ENCODE results near the gene SLAMF9. TPM values are rescaled to one million over a fixed set of nuclear protein-coding genes. Genes with fewer than 3 reads are reported as not detected.
A peak's percentile ranks its signal among the peaks of the same experiment; 100 is the strongest.
"Not testable (repeated sequence)": the region's sequence is repeated elsewhere in the genome, so short reads cannot be mapped to it uniquely, and the experiment has no call there.

Gene SLAMF9
- total RNA-seq, 1 donor from 2014 or later, result not detected

DNA sequence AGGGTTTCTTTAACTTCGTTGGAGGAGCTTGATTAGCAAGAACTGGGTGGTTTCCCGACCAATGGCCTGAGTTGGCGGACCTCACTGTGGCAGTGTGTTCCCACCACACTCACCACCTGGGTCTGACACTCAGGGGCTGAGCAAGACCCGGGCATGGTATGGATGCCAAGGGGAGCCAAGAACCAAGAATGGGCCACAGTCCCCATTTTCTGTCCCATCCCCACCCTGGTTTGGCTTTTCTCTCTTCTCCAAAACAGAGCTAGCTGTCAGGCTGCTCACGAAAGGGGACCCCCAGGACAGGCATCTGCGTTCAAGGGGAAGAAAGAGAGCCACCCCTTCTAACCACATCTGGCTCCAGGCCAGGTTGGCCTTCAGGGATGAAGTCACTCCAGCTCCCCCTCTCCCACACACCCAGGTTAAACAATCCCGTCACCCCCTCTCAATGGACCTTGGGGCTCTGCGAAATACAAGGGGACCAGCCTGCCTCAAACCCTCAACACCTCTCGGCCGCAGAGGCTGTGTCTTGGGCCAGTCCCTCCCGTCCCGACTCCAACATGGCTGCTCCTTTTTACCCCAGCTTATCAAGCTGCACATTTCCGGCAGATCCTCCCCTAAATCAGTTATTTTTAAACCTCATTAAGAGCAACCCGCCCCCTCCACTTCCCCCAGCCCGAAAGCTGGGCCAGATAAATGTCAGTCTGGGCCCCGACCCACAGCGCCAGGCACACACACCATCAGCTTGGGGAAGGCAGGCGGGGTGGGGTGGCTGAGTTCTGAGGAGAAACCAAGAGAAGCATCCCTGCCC, 32.1 kb downstream of the SLAMF9 start:
- peak; percentile 28 for DNase-seq (ENCODE audit: low read depth)

DNA sequence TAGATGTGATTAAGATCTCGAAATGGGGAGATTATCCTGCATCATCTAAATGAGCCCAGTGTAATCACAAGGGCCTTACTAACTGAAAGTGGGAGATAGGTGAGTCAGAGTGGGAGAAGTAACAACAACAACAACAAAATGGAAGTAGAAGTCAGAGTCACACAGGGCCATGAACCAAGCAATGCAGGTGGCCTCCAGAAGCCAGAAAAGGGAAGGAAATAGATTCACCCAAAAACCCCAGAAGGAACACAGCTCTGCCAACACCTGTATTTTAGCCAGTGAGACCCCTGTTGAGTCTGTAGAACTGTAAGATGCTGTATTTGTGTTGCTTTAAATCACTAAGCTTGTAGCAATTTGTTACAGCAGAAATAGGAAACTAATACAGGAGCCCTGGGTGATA, 32.8 kb downstream of the SLAMF9 start:
- DNase-seq (ENCODE audit: low read depth), result no peak

DNA sequence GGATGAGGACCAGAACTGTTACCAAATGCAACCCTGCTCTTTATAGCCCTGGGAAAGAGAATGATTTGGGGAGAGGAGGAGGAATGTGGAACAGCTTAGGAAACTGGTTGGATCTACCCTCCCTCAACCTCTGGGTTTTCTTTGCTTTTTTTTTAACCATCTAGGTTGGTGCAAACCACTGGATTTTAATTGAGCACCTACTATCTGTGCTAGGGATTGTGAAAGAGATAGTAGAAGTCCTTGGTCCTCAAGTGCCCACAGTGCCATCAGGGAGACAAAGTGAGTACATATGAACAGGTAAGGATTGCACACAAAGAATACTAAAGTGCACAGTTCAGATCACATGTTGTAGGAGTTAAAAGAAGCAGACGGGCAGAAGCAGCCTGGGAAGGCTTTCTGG, 33.4 kb downstream of the SLAMF9 start:
- no peak for DNase-seq (ENCODE audit: low read depth)

DNA sequence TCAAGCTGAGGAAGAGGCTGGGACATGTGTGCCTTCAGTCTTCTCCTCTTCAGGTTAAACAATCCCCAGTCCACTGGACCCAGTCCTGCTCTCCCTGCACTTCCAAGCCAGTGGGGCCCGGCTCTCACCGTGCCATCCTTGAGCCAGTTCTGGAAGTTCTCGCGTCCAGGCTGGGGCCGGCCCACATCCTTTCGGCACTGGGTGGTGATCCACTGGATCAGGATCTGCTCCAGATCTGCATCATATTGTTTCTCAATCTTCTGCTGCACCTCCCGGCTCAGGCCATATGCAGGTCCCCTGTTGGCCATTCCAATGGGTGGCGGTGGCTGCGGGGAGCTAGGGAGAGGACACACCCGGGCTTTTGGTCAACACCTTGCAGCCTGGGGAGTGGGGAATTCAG, 33.8 kb downstream of the SLAMF9 start:
- DNase-seq (ENCODE audit: low read depth), result no peak

DNA sequence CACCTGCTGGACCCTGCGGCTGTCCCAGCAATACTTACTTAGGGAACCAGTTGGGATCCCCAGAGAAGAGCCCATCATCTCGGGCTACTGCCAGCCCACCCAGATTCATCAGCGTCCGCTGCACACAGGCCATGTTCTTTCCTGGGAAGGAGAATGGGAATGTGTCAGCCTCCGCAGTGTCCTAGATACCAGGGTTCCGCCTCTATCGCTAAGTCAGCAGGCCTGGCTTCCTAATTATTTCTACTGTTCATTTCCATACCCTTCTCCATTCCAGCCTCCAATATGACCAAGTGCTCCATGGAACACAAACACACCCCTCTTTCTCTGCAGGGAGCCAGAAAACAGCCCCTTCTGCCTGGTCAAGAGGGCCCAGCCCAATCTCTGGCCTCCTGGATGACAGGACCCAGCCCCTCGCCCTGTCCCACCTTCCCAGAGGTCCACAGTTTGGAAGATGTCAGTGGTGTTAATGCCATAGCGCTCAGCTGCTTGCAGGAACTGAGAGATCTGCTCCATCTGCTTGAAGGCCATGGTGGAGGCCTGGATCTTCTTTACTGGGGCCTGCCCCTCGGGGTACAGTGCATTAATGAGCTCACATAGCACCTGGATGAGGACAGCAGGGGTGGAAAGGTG, 34.7 kb downstream of the SLAMF9 start:
- no peak for DNase-seq (ENCODE audit: low read depth)

DNA sequence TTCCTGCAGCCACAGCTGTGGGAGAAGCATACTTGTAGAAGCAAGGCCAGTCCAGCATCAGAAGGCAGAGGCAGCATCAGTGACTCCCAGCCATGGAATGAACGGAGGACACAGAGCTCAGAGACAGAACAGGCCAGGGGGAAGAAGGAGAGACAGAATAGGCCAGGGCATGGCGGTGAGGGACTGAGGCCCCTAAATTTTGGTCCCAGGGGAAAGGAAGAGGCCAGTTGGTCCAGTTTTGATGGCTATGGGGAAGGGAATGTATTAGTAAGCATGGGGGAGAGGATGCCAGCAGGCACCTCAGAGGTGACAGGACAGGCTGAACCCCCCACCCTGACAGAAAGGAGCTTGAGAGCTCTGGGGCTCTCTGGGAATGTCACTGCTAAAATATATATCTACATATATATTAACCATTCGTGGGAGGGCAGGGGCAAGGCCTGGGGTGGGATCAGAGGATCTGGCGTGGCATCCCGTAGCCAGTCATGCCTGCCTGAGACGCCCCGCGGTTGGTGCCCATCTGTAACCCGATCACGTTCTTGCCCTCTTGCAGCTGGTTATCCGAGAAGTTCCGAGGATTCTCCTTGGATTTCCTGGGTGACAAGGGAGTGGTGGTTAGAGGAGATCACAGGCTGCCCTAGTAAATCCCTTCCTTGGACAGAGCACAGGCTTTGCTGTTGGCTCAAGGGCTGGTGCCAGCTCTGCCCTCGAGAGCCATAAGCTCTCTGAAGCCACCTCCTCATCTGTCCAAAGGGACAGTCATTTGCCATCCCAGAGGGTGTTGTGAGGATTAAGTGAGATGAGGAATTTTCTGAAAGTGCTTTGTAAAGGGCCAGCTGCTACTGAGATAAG, 35.5 kb downstream of the SLAMF9 start:
- DNase-seq (ENCODE audit: low read depth), result peak; percentile 59

DNA sequence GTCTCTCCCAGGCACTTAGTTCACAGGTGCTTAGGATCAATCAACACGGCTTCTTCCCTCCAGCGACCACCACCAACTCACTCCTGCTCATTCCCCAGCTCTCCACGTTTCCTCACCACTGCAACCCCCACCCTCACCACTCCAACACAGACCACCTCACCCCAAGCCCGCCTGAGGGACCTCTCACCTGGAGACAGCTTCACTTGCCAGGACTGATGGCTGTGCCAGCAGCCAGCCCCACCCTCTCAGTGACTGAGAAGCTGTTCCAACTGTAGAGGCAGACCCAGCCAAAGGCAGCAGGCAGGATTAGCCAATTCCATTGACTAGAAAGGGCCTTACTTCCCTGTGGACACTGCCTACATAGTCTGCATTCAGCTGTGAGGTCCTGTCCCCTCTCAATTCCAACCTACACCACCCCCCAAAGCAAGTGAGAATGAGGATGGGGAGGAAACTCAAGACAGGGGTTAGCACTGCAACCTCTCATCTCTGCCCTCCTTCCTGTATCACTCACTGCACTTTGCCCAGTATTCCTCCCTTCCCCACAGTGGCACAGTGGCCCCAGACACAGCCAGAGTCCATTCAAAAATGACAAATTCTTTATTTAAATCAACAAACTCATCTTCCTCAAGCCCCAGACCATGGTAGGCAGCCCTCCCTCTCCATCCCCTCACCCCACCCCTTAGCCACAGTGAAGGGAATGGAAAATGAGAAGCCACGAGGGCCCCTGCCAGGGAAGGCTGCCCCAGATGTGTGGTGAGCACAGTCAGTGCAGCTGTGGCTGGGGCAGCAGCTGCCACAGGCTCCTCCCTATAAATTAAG, 36.3 kb downstream of the SLAMF9 start:
- peak; percentile 63 for DNase-seq (ENCODE audit: low read depth)

DNA sequence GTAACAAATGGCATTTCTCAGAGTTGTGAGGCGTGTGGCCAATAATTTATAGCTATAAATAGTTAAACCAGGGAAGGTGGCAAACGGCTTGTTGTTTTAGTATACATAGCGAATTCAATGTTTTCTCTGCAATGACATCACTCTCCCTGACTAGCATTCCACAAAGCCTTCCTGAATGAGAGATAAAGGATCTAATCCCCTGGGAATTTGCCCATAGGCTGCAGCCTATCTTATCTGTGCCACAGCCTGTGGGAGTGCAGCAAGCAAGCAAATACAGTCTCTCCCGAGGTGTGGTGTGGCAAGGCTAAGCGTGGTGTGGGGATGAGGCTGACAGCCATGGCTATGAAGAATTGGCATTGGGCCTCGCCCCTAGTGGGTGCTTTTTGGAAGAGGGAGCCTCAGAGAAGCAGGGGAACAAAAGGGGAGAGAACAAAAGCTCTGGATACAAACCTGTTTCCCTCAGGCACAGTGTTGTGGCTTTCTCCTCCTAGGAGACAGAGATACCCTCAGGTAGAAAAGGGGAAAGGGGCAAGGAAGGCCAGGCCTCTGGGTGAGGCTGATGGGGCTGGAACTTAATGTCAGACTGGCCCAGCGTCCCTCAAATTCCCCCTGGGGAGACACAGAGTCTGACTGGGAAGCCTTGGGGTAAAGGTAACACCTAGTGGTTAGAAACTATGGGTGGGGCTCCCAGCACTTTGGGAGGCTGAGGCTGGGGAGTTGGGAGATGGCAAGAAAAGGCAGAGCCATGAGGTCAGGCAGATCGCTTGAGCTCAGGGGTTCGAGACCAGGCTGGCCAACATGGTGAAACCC, 37.6 kb downstream of the SLAMF9 start:
- peak; percentile 20 for DNase-seq (ENCODE audit: low read depth)

DNA sequence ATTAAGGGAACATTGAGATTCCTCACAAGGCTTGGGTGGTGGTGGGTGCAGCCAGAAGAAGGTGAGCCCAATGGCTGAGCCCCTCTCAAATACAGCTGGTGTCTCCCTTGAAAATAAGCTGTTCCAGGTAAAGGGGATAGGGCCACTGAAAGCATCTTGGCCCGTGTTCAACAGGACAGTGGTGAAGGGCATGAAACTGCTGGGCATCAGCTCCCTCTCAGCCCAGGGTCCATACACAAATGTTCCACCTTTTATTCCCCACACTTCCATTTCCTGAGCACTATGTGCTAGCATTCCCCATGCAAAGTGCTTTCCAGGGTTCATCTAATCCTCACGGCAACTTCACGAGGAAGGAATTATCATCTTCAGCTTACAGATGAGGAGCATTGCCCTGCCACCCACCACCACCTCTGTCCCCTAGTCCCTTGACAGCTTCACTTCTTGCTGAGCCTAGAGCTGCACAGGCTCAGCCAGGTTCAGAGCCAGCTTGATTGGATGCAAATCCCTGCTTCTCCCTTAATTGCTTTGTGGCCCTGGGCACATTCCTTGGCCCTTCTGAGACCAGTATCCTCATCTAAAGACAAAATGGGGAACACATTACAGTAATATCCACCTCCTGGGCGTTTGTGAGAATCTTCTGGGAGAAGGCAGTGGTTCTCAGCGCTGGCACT, 38.3 kb downstream of the SLAMF9 start:
- DNase-seq (ENCODE audit: low read depth), result no peak

DNA sequence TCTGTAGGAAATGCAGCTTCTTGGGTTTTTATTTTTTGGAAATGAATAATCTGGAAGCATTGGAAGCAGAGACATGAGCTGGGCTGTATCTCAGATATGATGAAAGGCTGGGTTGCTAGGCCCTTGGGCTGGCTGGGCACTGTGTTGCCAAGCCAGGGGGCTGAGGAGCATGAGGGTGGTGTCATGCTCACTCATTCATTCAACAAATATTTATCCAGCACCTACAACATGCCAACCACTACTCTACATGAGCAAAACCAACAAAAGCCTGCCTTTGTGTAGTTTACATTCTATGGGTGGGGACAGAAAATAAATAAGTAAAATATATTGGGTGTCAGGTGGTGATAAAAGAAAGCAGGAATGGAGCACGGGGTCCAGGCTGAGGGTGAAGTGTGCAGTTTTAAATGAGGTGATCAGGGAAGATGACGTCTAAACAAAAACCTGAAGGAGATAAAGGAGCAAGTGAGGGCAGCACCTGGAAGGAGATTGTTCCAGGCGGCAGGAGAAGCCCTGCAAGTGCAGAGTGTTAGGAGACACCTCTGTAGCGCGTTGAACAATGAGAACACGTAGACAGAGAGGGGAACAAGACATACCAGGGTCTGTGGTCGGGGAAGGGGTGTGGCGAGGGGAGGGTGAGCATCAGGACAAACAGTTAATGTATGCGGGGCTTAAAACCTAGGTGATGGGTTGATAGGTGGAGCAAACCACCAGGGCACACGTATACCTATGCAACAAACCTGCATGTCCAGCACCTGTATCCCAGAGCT, 39.6 kb downstream of the SLAMF9 start:
- DNase-seq (ENCODE audit: low read depth), result no peak

DNA sequence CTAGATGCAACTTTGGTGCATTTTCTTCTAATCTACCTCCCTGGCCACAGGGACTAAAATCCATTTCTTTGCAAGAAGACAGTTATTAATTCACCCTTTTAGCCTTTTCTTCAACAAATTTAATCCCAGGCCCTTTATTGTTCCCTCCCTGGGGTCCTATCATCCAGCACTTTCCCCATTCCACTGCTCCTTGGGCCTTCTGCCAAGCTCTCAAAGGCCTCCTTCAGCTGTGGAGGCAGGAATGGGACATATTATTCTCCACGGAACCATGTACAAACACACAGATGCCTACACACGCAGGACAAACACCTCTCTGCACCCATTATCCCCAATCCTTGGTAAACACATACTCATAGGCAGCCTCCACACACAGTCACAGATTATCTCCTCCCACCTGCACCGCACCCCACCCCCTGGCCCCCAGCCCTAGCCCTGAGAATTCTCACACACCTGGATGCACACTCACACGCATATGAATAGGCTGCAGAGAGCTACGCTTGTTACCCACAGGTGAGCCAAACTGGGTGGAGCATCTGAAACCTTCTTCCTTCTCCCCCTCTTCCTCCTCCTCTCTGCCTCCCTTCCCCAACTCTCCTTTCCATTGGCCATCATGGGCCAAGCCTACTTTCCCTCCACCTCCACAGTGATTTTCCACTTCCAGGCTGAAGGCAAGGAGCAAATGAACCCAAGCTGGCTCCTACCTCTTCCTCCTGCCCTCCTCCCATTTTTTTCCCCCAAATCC, 40.4 kb downstream of the SLAMF9 start:
- no peak for DNase-seq (ENCODE audit: low read depth)

DNA sequence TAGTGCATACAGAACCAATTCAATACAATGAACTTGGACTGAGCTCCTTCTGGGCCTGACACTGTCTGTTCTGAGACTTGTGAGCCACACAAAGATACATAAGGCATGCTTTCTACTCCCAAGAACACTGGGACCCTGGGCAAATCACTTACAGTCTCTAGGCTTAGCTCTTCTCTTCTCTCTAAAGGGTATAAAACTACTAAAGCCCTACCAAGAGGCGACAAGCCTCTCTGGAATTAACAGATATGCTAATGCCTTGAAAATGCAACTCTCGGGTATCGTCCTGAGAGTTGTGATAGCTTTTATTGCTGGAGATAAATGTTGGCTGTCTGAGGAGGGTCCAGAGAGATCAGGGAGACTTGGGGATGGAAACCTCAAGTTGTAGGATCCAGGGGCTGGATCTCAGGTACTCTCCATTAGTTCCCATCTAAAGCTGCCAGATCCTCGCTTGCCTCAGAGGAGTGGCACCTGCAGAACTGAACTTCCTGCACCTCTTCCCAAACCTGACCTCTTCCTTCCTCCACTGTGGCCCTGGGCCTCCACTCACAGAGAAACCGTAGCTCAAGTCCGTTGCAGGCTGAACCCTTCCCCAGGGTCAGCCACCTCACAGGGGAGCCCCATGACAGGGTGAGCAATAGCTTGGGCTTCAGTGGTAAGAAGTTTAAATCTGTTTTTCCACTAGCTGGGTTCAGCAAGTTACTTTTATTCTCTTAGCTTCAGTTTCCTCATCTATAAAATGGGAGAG, 42.5 kb downstream of the SLAMF9 start:
- no peak for DNase-seq (ENCODE audit: low read depth)

DNA sequence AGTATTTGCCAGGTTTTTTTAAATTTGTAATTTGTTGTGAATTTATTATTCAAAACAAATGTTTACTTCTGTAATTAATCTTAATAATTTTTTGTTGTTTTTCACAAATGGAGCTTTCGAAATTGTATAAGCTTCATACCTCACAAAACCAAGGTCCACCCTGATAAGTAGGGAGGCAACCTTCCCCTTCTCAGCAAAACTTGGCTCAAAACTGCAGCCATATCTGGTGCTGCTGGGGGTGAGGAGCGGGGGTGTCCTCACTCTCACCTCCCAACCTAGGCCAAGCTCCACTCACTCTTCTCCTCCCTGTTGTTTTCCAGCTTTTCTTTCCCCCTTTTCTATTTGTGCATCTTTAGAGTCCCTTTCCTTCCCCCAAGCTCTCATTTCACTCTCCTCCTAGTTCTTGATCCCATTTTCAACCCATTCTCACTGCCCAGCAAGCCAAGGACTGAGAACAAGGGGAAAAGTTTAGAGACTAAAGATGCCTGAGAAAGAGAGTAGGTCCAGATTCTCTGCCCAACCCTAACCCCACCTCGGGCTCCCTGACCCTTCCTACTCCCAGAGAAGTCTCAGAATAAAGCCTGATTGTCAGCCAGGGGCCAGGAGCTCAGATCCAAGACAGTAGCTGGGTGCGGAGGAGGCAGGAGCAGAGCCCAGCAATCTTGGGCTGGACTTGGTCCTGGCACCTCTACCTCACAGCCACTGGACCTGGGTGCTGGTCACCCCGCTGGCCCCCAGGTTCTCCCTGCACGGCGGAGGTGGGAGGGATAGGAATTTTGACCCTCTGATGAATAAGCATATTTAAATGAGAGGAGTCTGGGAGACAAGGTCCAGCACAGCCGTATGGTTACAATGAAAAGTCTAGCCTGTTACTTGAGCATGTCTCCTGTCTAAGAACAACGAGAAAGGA, 45.8 kb downstream of the SLAMF9 start:
- DNase-seq (ENCODE audit: low read depth), result no peak

DNA sequence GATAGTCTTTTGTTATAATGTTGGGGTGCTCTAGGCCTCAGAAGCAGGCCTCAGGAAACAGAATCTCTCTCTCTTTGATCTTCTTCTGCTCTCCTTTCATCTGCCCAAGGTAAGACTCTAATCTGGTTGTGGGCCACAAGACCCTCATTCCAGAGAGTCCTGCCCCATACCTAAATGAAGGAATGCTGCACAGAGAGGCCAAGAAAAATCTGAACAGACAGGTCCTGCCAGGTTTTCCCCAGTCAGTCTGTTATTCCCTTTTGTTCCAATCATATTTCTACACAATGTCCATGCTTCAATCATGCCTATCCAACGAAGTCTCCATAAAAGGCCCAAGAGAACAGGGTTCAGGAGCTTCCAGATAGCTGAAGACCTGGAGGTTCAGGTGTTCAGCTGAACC, 47.1 kb downstream of the SLAMF9 start:
- no peak for DNase-seq (ENCODE audit: low read depth)

DNA sequence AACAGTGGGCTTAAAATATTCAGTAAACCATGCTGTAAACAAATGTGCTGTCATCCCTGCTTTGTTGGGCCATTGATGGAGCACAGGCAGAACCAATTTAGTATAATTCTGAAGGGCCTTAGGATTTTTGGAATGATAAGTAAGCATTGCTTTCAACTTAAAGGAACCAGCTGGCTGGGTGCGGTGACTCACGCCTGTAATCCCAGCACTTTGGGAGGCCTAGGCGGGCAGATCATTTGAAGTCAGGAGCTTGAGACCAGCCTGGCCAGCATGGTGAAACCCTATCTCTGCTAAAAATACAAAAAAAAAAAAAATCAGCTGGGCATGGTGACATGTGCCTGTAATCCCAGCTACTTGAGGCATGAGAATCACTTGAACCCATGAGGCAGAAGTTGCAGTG, 50.0 kb downstream of the SLAMF9 start:
- not testable (repeated sequence) for DNase-seq (ENCODE audit: low read depth)

DNA sequence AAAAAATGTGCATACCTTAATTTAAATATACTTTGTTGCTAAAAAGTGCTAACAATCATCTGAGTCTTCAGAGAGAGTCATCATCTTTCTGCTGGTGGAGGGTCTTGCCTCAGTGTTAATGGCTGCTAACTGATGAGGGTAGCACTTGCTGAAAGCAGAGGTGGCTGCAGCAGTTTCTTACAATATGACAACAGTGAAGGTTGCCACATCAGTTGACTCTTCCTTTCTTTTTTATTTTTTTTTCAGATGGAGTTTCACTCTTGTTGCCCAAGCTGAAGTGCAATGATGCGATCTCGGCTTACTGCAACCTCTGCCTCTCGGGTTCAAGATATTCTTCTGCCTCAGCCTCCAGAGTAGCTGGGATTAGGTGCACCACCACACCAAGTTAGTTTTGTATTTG, 51.5 kb downstream of the SLAMF9 start:
- no peak for DNase-seq (ENCODE audit: low read depth)

All from myocyte (in vitro differentiated cells).